ENCODE measurements around the gene RWDD3. TPM values are rescaled to one million over a fixed set of nuclear protein-coding genes. Genes with fewer than 3 reads are reported as not detected.

RWDD3 gene
- 10 to 100 TPM in 2 of 3 donors, 1 to 10 TPM in 1; 7.6 to 29.1 (median 11.6) TPM for polyA plus RNA-seq

GRCh38 chr1:95233737-95234500 is at the start of gene RWDD3:
TSS of gene RWDD3 (plus strand) at chr1:95234210. CDS start at chr1:95234231, 21 bp downstream.
- H3K27ac ChIP-seq (ENCODE audit: low read depth, low read length): no peak within 1 kb of the TSS
- 0 to 1% (median 1%) methylated on average over 54 to 71 of the region's 71 CpGs for WGBS, 3 donors

GRCh38 chr1:95186149-95186548 is 47.9 kb upstream of the RWDD3 start:
- no peak overlapping the region for H3K27ac ChIP-seq (ENCODE audit: low read depth, low read length)
- 92 to 93% (median 93%) methylated on average over 4 of the region's 4 CpGs for WGBS, 3 donors

- WGBS, 3 donors: 72 to 90% (median 88%) methylated on average over 1 of the region's 1 CpG
- no peak overlapping the region for H3K27ac ChIP-seq (ENCODE audit: low read depth, low read length)
These were observed 40.4 kb upstream of the RWDD3 start for GRCh38 chr1:95193591-95193990.

GRCh38 chr1:95195046-95195445 is 39.0 kb upstream of the RWDD3 start:
- 62 to 81% (median 64%) methylated on average over 3 of the region's 3 CpGs for WGBS, 3 donors
- no peak overlapping the region for H3K27ac ChIP-seq (ENCODE audit: low read depth, low read length)

GRCh38 chr1:95196017-95196416 is 38.0 kb upstream of the RWDD3 start:
- no peak overlapping the region for H3K27ac ChIP-seq (ENCODE audit: low read depth, low read length)

- no peak overlapping the region for H3K27ac ChIP-seq (ENCODE audit: low read depth, low read length)
- WGBS, 3 donors: 38 to 46% (median 41%) methylated on average over 1 of the region's 1 CpG
These were observed 36.3 kb upstream of the RWDD3 start for GRCh38 chr1:95197616-95198252.

- H3K27ac ChIP-seq (ENCODE audit: low read depth, low read length): no peak overlapping the region
These were observed 32.1 kb upstream of the RWDD3 start for GRCh38 chr1:95201905-95202304.

GRCh38 chr1:95203908-95204437 is 30.0 kb upstream of the RWDD3 start:
- no peak overlapping the region for H3K27ac ChIP-seq (ENCODE audit: low read depth, low read length)
- WGBS, 3 donors: 0 to 36% (median 27%) methylated on average over 1 of the region's 1 CpG

- no peak overlapping the region for H3K27ac ChIP-seq (ENCODE audit: low read depth, low read length)
- 91 to 96% (median 94%) methylated on average over 2 of the region's 2 CpGs for WGBS, 3 donors
These were observed 27.5 kb upstream of the RWDD3 start for GRCh38 chr1:95206514-95206913.

- WGBS, 3 donors: 83 to 85% (median 84%) methylated on average over 6 of the region's 6 CpGs
- H3K27ac ChIP-seq (ENCODE audit: low read depth, low read length): no peak overlapping the region
These were observed 26.6 kb upstream of the RWDD3 start for GRCh38 chr1:95207223-95207935.

GRCh38 chr1:95208876-95209275 is 25.1 kb upstream of the RWDD3 start:
- no peak overlapping the region for H3K27ac ChIP-seq (ENCODE audit: low read depth, low read length)
- 76 to 87% (median 77%) methylated on average over 3 of the region's 3 CpGs for WGBS, 3 donors

- H3K27ac ChIP-seq (ENCODE audit: low read depth, low read length): no peak overlapping the region
These were observed 24.7 kb upstream of the RWDD3 start for GRCh38 chr1:95209291-95209690.

- H3K27ac ChIP-seq (ENCODE audit: low read depth, low read length): no peak overlapping the region
- WGBS, 3 donors: 89 to 93% (median 91%) methylated on average over 14 of the region's 14 CpGs
These were observed 17.6 kb upstream of the RWDD3 start for GRCh38 chr1:95216292-95216990.

- 54 to 83% (median 61%) methylated on average over 1 of the region's 1 CpG for WGBS, 3 donors
These were observed 16.6 kb upstream of the RWDD3 start for GRCh38 chr1:95217371-95217770.

GRCh38 chr1:95219407-95219806 is 14.6 kb upstream of the RWDD3 start:
- no peak overlapping the region for H3K27ac ChIP-seq (ENCODE audit: low read depth, low read length)
- WGBS, 3 donors: 88 to 99% (median 92%) methylated on average over 4 of the region's 4 CpGs

More at GRCh38 chr1:95217371-95217770, 16.6 kb upstream of the RWDD3 start:
- H3K27ac ChIP-seq (ENCODE audit: low read depth, low read length): no peak overlapping the region

- 88 to 93% (median 89%) methylated on average over 6 of the region's 6 CpGs for WGBS, 3 donors
- no peak overlapping the region for H3K27ac ChIP-seq (ENCODE audit: low read depth, low read length)
These were observed 12.7 kb upstream of the RWDD3 start for GRCh38 chr1:95221306-95221705.

- no peak overlapping the region for H3K27ac ChIP-seq (ENCODE audit: low read depth, low read length)
- WGBS, 3 donors: 78 to 85% (median 79%) methylated on average over 2 of the region's 2 CpGs
These were observed 11.4 kb upstream of the RWDD3 start for GRCh38 chr1:95222629-95223028.

GRCh38 chr1:95223110-95223509 is 10.9 kb upstream of the RWDD3 start:
- no peak overlapping the region for H3K27ac ChIP-seq (ENCODE audit: low read depth, low read length)
